CD4-positive, alpha-beta T cell (primary cell): Measurements from ENCODE around the gene IRS1. TPM values are rescaled to one million over a fixed set of nuclear protein-coding genes. Genes with fewer than 3 reads are reported as not detected.

Experiments
- ATAC-seq: fragments of 200-7000 bp; cut with Tn5 transposase; one replicate; pipeline ENCODE4 v1.10.0; 2022; ENCODE audit warnings: mild to moderate bottlenecking; ENCODE audit not compliant: poor library complexity
- CTCF ChIA-PET: fragments of 350-600 bp; sonication (Branson Sonifier 250); formaldehyde crosslinking; loops from one replicate; lab custom pipeline; 2021; ENCODE audit warnings: antibody characterized with exemption, inconsistent platforms; lab: Charles Lee
- POLR2A ChIA-PET: fragments of 350-600 bp; sonication (Branson Sonifier 250); formaldehyde crosslinking; loops from one replicate; lab custom pipeline; 2021; ENCODE audit warnings: antibody characterized with exemption, inconsistent platforms; lab: Charles Lee
- DNase-seq, 14 experiments: peaks; one replicate each; pipeline ENCODE4 v3.0.0-alpha.2; 2013 to 2020; ENCODE audit warnings: mixed read lengths in 2 of 14
- H3K27ac ChIP-seq, 2 donors: one replicate each; pipeline versions ENCODE4 v1.5.1 to v1.7.0; 2013; ENCODE audit warnings: low read length in 2 of 2, low read depth in 1 of 2, mild to moderate bottlenecking in 1 of 2
- H3K27me3 ChIP-seq, 2 experiments: 1 replicate in 1 of 2; 2 replicates in 1 of 2; pipeline versions ENCODE4 v1.6.1 to v1.7.0; 2013; ENCODE audit warnings: low read length in 2 of 2, control low read depth in 1 of 2, mild to moderate bottlenecking in 1 of 2, moderate library complexity in 1 of 2; ENCODE audit not compliant: insufficient read depth in 2 of 2, control insufficient read depth in 1 of 2
- H3K36me3 ChIP-seq: one replicate; pipeline ENCODE4 v1.6.1; 2013; ENCODE audit warnings: low read length, control low read depth; ENCODE audit not compliant: insufficient read depth
- H3K4me1 ChIP-seq: one replicate; pipeline ENCODE4 v1.6.1; 2013; ENCODE audit warnings: low read length, control low read depth; ENCODE audit not compliant: insufficient read depth
- H3K4me3 ChIP-seq: one replicate; pipeline ENCODE4 v1.5.1; 2013; ENCODE audit warnings: mild to moderate bottlenecking, low read length, moderate library complexity
- H3K9me3 ChIP-seq, 2 experiments: 1 replicate in 1 of 2; 2 replicates in 1 of 2; pipeline versions ENCODE4 v1.6.1 to v1.7.0; 2013; ENCODE audit warnings: low read length in 2 of 2, mild to moderate bottlenecking in 2 of 2, control low read depth in 1 of 2, moderate library complexity in 1 of 2; ENCODE audit not compliant: control insufficient read depth in 1 of 2, insufficient read depth in 1 of 2
- H3K27ac Mint-ChIP-seq: one replicate; pipeline ENCODE4 v1.8.0; 2020; ENCODE audit warnings: mixed read lengths
- H3K27me3 Mint-ChIP-seq: one replicate; pipeline ENCODE4 v1.8.0; 2021; ENCODE audit warnings: mixed read lengths
- H3K36me3 Mint-ChIP-seq: one replicate; pipeline ENCODE4 v1.8.0; 2021; ENCODE audit warnings: low read depth, mixed read lengths
- H3K4me1 Mint-ChIP-seq: one replicate; pipeline ENCODE4 v1.8.0; 2021; ENCODE audit warnings: low read depth, mixed read lengths
- H3K4me3 Mint-ChIP-seq: one replicate; pipeline ENCODE4 v1.8.0; 2020; ENCODE audit warnings: mild to moderate bottlenecking, mixed read lengths
- H3K9me3 Mint-ChIP-seq: one replicate; pipeline ENCODE4 v1.8.0; 2020; ENCODE audit warnings: mixed read lengths
- CTCF ChIP-seq: fragments of 200-600 bp; IDR thresholded peaks from one replicate; pipeline ENCODE4 v1.8.0; 2022; ENCODE audit warnings: antibody characterized with exemption, mild to moderate bottlenecking
- intact Hi-C, 2 experiments: fragments of 100-400 bp; cut with DNase I in 1 of 2; cut with micrococcal nuclease in 1 of 2; formaldehyde crosslinking; loops; one replicate each; pipeline versions ENCODE4 v1.15.1 to v1.9.0; 2023 to 2025; cut with DNase I, micrococcal nuclease
- total RNA-seq, 174 experiments: library from RNA in 2 of 174; stranded (reverse) in 2 of 174; gene quantifications; one replicate each; pipeline ENCODE4 v1.2.3 and lab custom pipeline; 2021 to 2026

IRS1 gene
- total RNA-seq, 2 experiments from 2014 or later = 2.9 TPM

GRCh38 chr2:226733927-226734564 lies 65.6 kb downstream of the IRS1 start:
- no peak for ATAC-seq
- H3K36me3 ChIP-seq = no peaks in the 10 kb centered on the region
- no peak for TF ChIP-seq CTCF
- intact Hi-C loops = no loop called here
- no peak for DNase-seq
- H3K27me3 ChIP-seq = no peaks in the 10 kb centered on the region
- Mint-ChIP-seq H3K27me3 (no peaks in the 10 kb centered on the region), H3K4me1 (peaks cover 5% of the 10 kb centered on the region), H3K27ac (no peak overlapping the region), H3K4me3 (no peak overlapping the region), H3K9me3 (no peaks in the 10 kb centered on the region), H3K36me3 (no peaks in the 10 kb centered on the region)
- no peaks in the 10 kb centered on the region for H3K4me1 ChIP-seq
- ChIA-PET CTCF (no interaction called here), POLR2A (no interaction called here)
- H3K27ac ChIP-seq = no peak overlapping the region
- no peaks in the 10 kb centered on the region for H3K9me3 ChIP-seq
- H3K4me3 ChIP-seq = no peak overlapping the region

- Histone ChIP-seq H3K27me3 (no peaks in the 10 kb centered on the region), H3K27ac (no peak overlapping the region), H3K4me3 (no peak overlapping the region), H3K9me3 (no peaks in the 10 kb centered on the region), H3K36me3 (no peaks in the 10 kb centered on the region), H3K4me1 (no peaks in the 10 kb centered on the region)
- no peak for TF ChIP-seq CTCF
- H3K27ac Mint-ChIP-seq = no peak overlapping the region
- no peak overlapping the region for H3K4me3 Mint-ChIP-seq
- intact Hi-C loops = no loop called here
- no peak for ATAC-seq
- ChIA-PET POLR2A (interaction anchor here (1.0 kb wide), 1 partner anchor 9 kb away, joined by 3 read pairs; no protein-coding TSS in a partner anchor), CTCF (no interaction called here)
- no peak for DNase-seq
- no peaks in the 10 kb centered on the region for H3K4me1 Mint-ChIP-seq
- H3K27me3 Mint-ChIP-seq = no peaks in the 10 kb centered on the region
- H3K9me3 Mint-ChIP-seq = no peaks in the 10 kb centered on the region
- no peaks in the 10 kb centered on the region for H3K36me3 Mint-ChIP-seq
Observed at GRCh38 chr2:226733189-226733858, 66.3 kb downstream of the IRS1 start.

- Histone ChIP-seq H3K36me3 (no peaks in the 10 kb centered on the region), H3K9me3 (no peaks in the 10 kb centered on the region), H3K4me1 (no peaks in the 10 kb centered on the region), H3K27me3 (no peaks in the 10 kb centered on the region), H3K4me3 (no peak overlapping the region), H3K27ac (no peak overlapping the region)
- Mint-ChIP-seq H3K27me3 (no peaks in the 10 kb centered on the region), H3K27ac (no peak overlapping the region), H3K4me1 (no peaks in the 10 kb centered on the region), H3K9me3 (no peaks in the 10 kb centered on the region), H3K4me3 (no peak overlapping the region), H3K36me3 (no peaks in the 10 kb centered on the region)
- ChIA-PET POLR2A (interaction anchor here (1.0 kb wide), 1 partner anchor 10 kb away, joined by 3 read pairs; no protein-coding TSS in a partner anchor), CTCF (no interaction called here)
- TF ChIP-seq CTCF = no peak
- no peak for ATAC-seq
- intact Hi-C loops = no loop called here
- no peak for DNase-seq
Observed at GRCh38 chr2:226732478-226733188, 67.0 kb downstream of the IRS1 start.
